Measurements from ENCODE around the gene BTN3A1. TPM values are rescaled to one million over a fixed set of nuclear protein-coding genes. Genes with fewer than 3 reads are reported as not detected.
A peak's percentile ranks its signal among the peaks of the same experiment; 100 is the strongest.

The BTN3A1 gene
- total and polyA plus RNA-seq, 10 of the 15 experiments (the other 5 are each of a cell fraction or from before 2014, with no cell fraction given), result 5.6 to 60.1 (median 16.1) TPM

DNA sequence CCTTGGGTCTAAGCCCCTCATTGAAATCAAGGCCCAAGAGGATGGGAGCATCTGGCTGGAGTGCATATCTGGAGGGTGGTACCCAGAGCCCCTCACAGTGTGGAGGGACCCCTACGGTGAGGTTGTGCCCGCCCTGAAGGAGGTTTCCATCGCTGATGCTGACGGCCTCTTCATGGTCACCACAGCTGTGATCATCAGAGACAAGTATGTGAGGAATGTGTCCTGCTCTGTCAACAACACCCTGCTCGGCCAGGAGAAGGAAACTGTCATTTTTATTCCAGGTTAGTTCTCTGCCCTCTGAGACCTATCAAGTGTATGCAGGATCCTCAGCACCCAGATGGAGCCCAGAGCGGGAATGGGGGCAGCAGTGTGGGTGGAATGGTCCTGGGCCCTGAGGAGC lies 14.1 kb upstream of the BTN3A1 start:
- ChIA-PET SMC1A (ENCODE audit: uncharacterized antibody, unreplicated experiment) (interaction anchor here (1.4 kb wide), 1 partner anchor 13 kb away, joined by 5 read pairs; no protein-coding TSS in a partner anchor), POLR2A (interaction anchor here (0.7 to 0.9 kb wide), 2 partner anchors 9 to 14 kb away, joined by 3 to 4 read pairs; no protein-coding TSS in a partner anchor), RAD21 (ENCODE audit: unreplicated experiment) (no interaction called here), CTCF (no interaction called here)
- no peak overlapping the region; the same call in 1 of the 2 replicates for H3K9ac ChIP-seq (ENCODE audit: control insufficient read depth, insufficient read depth, low read length)
- 94% methylated on average over 6 of the region's 6 CpGs for WGBS (ENCODE audit: insufficient coverage, insufficient replicate concordance, low lambda C conversion rate, missing lambda C conversion rate)
- H3K4me1 ChIP-seq (ENCODE audit: control insufficient read depth, insufficient read depth, low read length), result peaks cover 34% of the 10 kb centered on the region
- no peak for DNase-seq (ENCODE audit: low read depth, low spot score)
- H3K27me3 ChIP-seq (replicated peaks in 1 of 2; ENCODE audit: control insufficient read depth in 2 of 2, insufficient read depth in 2 of 2, low read length in 1 of 2), result no peaks in the 10 kb centered on the region
- in situ Hi-C loops (cut with MboI), result no loop called here
- intact Hi-C loops (cut with micrococcal nuclease; ENCODE audit: unreplicated experiment), result no loop called here
- H3K9me3 ChIP-seq (replicated peaks; ENCODE audit: control insufficient read depth, insufficient read depth, low read length), result no peaks in the 10 kb centered on the region
- TF ChIP-seq RAD51 (IDR thresholded peaks at IDR 0.05) (no peak), MTA2 (IDR thresholded peaks at IDR 0.05; ENCODE audit: low read depth) (no peak), ZZZ3 (IDR thresholded peaks at IDR 0.05; ENCODE audit: control insufficient read depth, insufficient read length, low read depth) (no peak), IRF5 (IDR thresholded peaks at IDR 0.05; ENCODE audit: borderline replicate concordance) (no peak), MAX (IDR thresholded peaks at IDR 0.05; ENCODE audit: low read depth, low read length) (no peak), CBX5 (IDR thresholded peaks at IDR 0.05; ENCODE audit: low read depth) (no peak), NR2C2 (IDR thresholded peaks at IDR 0.05; ENCODE audit: borderline replicate concordance, control insufficient read depth, insufficient read length, low read depth) (no peak), RFX5 (IDR thresholded peaks at IDR 0.05; ENCODE audit: low read depth, low read length) (no peak), NFYB (IDR thresholded peaks at IDR 0.05; ENCODE audit: insufficient read depth, low read depth, low read length) (no peak)
- TF ChIP-seq, protein P1, sequence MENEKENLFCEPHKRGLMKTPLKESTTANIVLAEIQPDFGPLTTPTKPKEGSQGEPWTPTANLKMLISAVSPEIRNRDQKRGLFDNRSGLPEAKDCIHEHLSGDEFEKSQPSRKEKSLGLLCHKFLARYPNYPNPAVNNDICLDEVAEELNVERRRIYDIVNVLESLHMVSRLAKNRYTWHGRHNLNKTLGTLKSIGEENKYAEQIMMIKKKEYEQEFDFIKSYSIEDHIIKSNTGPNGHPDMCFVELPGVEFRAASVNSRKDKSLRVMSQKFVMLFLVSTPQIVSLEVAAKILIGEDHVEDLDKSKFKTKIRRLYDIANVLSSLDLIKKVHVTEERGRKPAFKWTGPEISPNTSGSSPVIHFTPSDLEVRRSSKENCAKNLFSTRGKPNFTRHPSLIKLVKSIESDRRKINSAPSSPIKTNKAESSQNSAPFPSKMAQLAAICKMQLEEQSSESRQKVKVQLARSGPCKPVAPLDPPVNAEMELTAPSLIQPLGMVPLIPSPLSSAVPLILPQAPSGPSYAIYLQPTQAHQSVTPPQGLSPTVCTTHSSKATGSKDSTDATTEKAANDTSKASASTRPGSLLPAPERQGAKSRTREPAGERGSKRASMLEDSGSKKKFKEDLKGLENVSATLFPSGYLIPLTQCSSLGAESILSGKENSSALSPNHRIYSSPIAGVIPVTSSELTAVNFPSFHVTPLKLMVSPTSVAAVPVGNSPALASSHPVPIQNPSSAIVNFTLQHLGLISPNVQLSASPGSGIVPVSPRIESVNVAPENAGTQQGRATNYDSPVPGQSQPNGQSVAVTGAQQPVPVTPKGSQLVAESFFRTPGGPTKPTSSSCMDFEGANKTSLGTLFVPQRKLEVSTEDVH (IDR thresholded peaks at IDR 0.05; ENCODE audit: low read depth, partially characterized antibody), result no peak
- TF ChIP-seq, protein P2, sequence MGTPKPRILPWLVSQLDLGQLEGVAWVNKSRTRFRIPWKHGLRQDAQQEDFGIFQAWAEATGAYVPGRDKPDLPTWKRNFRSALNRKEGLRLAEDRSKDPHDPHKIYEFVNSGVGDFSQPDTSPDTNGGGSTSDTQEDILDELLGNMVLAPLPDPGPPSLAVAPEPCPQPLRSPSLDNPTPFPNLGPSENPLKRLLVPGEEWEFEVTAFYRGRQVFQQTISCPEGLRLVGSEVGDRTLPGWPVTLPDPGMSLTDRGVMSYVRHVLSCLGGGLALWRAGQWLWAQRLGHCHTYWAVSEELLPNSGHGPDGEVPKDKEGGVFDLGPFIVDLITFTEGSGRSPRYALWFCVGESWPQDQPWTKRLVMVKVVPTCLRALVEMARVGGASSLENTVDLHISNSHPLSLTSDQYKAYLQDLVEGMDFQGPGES (IDR thresholded peaks at IDR 0.05), result no peak
- FAIRE-seq, result no peak
- H3K36me3 ChIP-seq (ENCODE audit: control insufficient read depth in 2 of 2, insufficient read depth in 2 of 2, low read length in 1 of 2), result peaks cover 3 to 13% of the 10 kb centered on the region in 2 experiments
- H4K20me1 ChIP-seq (ENCODE audit: control insufficient read depth, insufficient read depth), result no peaks in the 10 kb centered on the region
- H3K4me2 ChIP-seq (ENCODE audit: control insufficient read depth, insufficient read depth), result peak overlapping the region; percentile 38
- H3K79me2 ChIP-seq (ENCODE audit: control insufficient read depth, insufficient read depth, low read length), result peaks cover 28% of the 10 kb centered on the region
- no peak overlapping the region for H3K27ac ChIP-seq (ENCODE audit: control insufficient read depth, insufficient read depth)
- no peak for ATAC-seq
- BruUV-seq (replicated peaks), result no TSS peak
- H3K4me3 ChIP-seq, result no peak overlapping the region
- H2AFZ ChIP-seq (ENCODE audit: control insufficient read depth, low read depth, low read length), result no peak overlapping the region
